Fibroblast of skin of left quadriceps (primary cell): ENCODE data around the gene TEX19.
"Not testable (repeated sequence)": the region's sequence is repeated elsewhere in the genome, so short reads cannot be mapped to it uniquely, and the experiment has no call there.

Experiments
- DNase-seq, 2 experiments: peaks; one replicate each; pipeline ENCODE4 v3.0.0-alpha.2; 2013; ENCODE audit warnings: low read depth in 2 of 2

The TEX19 gene

GRCh38 chr17:82410014-82410716, 51.1 kb downstream of the TEX19 start:
- DNase-seq, result no peak

GRCh38 chr17:82411396-82412053, 52.5 kb downstream of the TEX19 start:
- DNase-seq, result no peak

GRCh38 chr17:82412081-82412480, 53.0 kb downstream of the TEX19 start:
- not testable (repeated sequence) for DNase-seq

GRCh38 chr17:82412535-82413520, 53.8 kb downstream of the TEX19 start:
- DNase-seq, result no peak
